SHP77 (cell line): ENCODE data around the gene NEURL1.
"Not testable (repeated sequence)": the region's sequence is repeated elsewhere in the genome, so short reads cannot be mapped to it uniquely, and the experiment has no call there.

Experiments
- DNase-seq, 2 experiments: peaks; one replicate each; lab custom pipeline; 2025; lab: John Stamatoyannopoulos, UW

The NEURL1 gene

GRCh38 chr10:103584216-103585010, 90.9 kb downstream of the NEURL1 start:
- DNase-seq, result no peak

- no peak for DNase-seq
These were observed 91.5 kb downstream of the NEURL1 start for GRCh38 chr10:103585011-103585405.

GRCh38 chr10:103587073-103587472, 93.6 kb downstream of the NEURL1 start:
- no peak for DNase-seq

DNA sequence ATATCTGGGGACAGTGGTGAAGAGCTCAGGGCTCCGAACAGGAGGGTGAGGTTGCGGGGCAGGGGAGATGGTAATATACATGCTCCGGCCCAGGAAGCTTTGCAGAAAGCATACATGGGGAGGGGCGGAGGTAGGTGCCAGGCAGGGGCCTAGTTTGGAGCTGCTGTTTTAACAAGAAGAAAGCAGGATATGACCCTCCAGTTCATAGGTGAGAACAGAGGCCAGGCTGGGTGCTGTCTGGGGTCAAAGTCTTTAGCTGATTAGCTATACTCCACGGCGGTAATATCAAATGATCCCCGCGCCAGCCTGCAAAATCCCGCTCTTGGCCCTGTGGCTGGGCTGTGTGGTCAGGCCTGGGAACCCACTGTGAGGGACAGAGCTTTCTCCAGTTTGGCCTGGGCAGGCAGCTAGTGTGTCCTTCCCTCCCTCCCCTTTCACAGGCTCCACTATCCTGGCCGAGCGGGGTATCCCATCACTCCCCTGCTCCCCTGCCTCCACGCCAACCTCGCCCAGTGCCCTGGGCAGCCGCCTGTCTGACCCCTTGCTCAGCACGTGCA, 95.6 kb downstream of the NEURL1 start:
- DNase-seq, result no peak

GRCh38 chr10:103590060-103590459, 96.6 kb downstream of the NEURL1 start:
- DNase-seq, result no peak

DNA sequence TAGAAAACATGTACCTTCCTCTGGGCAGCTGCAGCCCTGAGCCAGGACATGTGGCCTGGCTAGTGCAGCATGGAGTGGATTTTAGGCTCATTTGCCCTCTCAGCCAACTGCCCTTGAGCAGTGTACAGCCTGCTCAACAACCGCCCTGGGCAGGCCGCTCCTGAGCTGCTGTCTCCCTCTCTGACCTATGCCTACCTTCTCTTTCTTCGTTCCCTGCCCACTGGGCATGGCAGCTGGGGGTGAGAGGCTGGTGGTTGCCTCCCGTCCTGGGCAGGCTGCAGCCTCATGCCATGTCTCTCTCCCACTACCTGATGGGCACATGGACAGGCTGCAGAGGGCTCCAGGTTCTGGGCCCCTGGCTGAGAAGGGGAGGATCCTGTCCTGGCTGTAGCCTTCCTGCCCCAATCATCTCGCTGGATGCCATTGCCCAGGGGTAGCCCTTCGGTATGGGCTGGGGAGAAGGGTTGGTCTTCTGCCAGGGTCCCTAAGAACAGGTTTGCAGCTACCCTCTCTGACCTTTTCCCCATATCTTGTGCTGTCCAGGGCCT, 97.3 kb downstream of the NEURL1 start:
- DNase-seq, result no peak

- peak; percentile 20 to 33 for DNase-seq
These were observed 98.9 kb downstream of the NEURL1 start for GRCh38 chr10:103592186-103593021.

GRCh38 chr10:103593022-103593570, 99.6 kb downstream of the NEURL1 start:
- DNase-seq, result no peak

DNA sequence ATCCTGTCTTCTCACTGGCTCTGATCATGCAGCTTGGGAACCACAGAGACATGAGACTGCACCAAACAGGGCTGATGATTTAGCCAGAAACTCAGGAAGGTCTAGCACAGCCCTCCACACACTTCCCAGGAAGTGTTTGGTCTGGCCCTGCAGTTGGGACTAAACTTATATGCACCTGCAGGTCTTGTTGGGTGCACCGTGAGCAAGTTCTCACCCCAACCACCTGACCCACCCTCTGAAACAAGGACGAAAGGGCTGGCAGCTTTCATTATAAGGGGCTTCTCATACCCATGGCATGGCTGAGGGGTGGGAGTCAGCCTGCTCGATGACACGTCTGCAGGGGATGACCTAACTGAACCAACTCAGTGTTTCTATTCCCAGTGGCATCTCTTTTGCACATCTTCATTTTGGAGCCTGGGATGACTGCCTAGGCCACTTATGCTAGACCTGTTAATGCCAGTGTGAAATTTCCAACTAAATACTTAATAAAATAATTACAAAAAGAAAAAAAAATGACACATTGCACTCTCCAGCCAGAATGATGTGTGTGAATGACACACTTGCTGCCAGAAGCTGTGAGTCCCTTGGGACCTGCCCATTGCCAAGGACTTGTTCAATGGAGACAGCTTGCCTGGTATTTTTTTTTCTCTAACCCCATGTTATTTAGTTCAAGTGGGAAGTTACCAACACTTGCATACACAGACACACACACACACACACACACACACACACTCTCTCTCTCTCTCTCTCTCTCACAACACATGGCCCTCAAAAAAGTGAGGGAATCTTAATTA, 102.6 kb downstream of the NEURL1 start:
- DNase-seq, result no peak

DNA sequence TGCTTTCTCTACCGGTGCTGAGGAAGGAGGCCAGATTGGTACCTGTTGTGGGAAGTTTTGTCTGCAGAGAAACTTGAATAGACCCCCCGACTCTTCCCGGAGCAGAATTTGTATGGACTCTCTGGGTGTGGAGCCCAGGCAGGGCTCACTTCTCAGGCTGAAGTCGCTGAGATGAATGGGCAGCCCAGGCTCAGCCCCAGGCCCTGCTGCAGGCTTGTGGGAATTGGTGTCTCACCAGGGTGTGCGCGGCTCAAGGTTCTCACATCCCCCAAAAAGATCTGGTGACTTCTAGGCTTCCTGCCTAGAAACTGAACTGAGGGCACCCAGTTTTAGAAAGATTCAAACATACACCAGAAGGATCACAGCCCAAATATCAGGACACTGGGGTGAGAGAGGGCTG, 103.5 kb downstream of the NEURL1 start:
- DNase-seq, result no peak

DNA sequence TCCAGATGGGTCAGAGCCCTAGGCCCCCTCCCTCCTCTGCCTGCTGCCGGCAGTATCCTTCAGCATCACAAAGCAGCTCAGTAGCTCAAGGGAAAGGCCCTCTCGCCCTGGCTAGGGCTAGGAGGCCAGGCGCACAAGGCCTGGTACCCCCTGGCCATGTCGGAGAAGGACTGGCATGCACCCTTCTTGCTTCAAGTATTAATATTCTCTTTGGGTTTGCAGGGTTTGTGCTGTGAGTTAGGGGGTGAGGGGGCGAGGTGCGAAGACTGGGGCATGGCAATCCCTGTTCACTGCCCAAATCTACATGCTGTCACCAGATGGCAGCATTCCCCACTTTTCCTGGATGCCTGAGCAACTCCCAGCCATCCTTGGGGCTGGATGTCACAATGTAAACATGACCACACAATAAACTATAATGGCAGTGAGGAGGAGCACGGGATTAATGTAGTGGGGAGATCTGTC, 105.2 kb downstream of the NEURL1 start:
- peak; percentile 70 to 79 for DNase-seq

DNA sequence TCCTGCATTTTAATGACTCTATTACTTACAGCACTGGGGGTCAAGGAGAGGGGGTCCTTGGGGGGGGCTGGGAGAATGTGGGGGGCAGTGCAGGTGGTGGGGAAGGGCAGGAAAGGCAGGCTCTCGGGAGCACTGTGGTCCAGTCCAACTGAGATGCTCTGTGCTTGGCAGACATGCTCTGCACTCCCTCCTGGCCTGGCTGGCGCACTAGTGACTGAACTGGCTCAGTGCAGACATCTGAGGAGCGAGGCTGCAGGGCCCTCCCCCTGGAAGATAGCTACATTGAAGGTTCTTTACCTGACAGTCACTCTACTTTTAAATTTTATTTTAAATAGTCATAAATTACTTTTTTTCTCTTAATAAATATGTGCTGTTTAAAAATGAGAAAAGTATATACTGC, 105.7 kb downstream of the NEURL1 start:
- no peak for DNase-seq

DNA sequence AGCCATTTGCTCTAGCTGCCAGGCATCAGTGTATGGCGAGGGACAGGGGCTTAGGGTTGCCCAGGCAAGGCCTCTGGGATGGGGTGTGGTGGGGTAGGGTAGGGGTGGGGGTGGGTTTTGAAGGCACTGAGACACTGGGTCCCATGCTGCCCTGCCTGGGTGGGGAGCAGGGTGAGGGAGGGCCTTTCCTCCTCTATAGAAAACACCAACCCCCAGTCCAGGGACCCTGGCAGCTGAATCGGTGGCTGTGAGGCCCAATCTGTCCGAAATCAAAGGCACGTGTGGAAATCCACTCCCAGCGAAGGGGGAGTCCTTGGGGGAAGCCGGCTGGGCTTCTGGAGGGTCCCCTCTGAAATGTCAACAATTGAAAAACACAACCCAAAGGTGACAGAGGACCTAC, 106.4 kb downstream of the NEURL1 start:
- DNase-seq, result no peak

DNA sequence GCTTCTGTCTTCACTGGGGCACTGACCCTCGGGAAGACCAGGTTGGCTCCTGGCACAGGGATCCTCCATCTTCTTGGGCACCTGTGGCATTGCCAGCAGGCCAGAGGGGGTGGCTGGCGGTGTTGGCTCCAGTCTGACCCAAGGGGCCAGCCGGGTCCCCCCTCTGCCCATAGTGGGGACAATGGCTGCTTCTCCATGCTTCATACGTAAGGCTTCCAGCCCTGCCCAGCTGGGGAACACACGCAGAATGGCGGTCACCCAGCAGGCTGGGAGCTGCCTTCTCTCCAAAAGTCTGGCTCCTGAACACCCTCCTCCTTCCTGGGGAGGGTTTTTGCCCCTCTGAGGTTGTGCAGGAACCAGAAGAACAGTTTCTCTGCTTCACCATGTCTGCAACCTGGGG, 106.8 kb downstream of the NEURL1 start:
- DNase-seq, result no peak

DNA sequence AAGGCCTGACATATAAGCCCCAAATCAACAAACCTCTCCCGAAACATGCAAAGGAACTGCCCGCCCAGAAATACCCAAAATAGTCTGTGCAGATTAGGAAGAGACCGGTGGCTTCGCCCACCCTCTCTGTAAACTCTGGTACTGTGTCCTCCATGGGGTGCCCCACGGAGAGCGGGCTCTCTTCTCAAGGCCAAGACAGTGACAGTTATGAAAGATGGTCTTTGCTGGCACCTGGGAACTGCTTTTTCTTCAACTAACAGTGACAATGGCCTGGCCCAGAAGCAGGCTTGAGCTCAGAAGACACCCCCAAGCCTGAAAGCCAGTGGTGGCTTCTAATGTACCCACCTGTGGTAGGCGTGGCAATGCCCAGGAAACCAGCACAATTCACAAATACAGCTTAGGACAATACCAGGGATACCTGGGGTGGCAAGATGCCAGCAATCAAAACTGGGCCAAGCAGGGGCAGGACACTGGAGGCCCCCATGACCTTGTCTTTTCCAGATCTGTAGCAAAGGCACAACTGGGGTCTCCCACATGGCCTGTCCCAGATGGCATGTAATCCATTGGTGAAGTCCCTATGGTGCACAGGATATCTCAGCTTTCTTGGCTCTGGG, 107.6 kb downstream of the NEURL1 start:
- no peak for DNase-seq

GRCh38 chr10:103602028-103602851, 108.7 kb downstream of the NEURL1 start:
- DNase-seq, result no peak

- no peak for DNase-seq
These were observed 109.3 kb downstream of the NEURL1 start for GRCh38 chr10:103602852-103603155.

DNA sequence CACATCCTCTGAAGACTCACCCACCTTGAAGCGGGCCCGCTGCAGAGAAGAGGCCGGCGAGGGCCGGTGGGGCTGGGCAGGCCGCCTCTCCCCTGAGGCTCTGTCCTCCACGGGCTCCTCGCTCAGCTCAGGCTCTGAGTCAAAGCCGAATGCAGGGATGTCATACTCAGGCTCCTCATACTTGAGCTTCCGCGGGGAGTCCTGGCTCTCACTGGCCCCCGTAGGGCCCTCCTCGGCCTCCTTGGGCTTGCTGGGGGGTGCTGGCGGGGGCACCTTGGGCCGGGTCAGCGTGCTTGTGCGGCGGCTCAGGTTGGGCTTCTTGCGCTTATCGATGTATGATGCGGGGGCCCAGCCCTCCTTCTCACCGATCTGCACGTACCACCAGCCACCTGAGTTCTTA, 109.9 kb downstream of the NEURL1 start:
- no peak for DNase-seq

- DNase-seq, result peak in 1 of 2 experiments; percentile 7
These were observed 112.0 kb downstream of the NEURL1 start for GRCh38 chr10:103605359-103606096.

GRCh38 chr10:103606097-103606438, 112.6 kb downstream of the NEURL1 start:
- not testable (repeated sequence) for DNase-seq
